NCI-H510A (cell line): Measurements from ENCODE around the gene CRYGB.
"Not testable (repeated sequence)": the region's sequence is repeated elsewhere in the genome, so short reads cannot be mapped to it uniquely, and the experiment has no call there.

Experiments
- DNase-seq: peaks from one replicate; lab custom pipeline; 2025; lab: John Stamatoyannopoulos, UW

The CRYGB gene

DNA sequence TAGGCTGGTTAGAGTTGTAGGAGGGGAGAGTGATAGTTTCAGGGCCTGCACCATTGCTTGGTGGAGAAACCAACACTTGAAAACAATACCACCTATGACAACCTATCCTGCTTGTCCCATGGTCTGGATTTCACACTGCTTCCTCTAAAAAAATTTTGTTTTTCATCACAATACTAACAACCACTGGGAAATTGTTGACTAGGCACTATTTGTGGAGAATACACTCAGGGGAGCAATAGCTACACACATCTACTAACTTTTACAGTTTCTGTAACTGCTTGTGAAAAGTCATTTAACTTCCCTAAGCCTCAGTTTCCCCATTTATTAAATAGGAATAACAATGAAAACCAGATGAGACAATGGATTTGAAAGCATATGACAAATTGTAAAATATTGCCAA, 4.1 kb upstream of the CRYGB start:
- DNase-seq, result no peak

GRCh38 chr2:208148803-208149202, 2.8 kb upstream of the CRYGB start:
- no peak for DNase-seq

DNA sequence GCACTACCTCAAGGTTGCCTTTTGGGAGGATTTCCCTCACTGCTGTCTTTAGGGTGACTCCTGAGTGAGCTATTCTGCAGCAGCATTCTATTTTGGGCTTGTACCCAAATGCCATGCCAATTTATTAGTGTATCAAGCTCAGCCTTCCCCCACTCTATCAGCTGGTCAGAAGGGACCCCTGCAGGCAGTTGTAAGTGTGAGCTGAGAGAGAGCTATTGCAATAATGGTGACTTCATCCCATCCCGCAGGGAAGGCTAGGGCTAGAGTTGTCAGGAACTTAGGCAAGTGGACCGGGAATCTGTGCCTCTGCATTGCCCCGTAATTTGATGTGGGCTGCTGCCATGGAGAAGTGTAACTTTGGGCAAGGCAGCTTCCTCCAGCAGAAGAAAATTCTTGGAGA, 1.8 kb upstream of the CRYGB start:
- DNase-seq, result no peak

DNA sequence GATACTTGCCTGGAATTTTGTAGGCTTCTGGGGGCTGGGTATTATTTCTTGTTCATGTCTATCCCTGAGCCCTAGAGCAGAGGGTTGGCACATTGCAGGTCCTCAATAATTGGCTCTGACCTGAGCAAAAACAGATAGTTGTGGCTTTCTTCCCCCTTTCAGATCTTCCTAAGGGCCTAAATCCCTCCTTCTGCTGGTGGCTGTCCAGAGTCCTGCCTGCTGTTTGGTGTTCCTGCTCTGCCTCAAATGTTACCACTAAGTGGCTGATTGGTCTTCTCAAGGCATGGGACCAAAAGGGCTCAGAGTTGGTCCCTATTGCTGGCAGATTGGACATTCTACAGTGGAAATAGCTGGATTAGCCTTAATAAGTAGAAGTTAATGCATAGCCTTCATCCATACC, 1.1 kb upstream of the CRYGB start:
- no peak for DNase-seq

DNA sequence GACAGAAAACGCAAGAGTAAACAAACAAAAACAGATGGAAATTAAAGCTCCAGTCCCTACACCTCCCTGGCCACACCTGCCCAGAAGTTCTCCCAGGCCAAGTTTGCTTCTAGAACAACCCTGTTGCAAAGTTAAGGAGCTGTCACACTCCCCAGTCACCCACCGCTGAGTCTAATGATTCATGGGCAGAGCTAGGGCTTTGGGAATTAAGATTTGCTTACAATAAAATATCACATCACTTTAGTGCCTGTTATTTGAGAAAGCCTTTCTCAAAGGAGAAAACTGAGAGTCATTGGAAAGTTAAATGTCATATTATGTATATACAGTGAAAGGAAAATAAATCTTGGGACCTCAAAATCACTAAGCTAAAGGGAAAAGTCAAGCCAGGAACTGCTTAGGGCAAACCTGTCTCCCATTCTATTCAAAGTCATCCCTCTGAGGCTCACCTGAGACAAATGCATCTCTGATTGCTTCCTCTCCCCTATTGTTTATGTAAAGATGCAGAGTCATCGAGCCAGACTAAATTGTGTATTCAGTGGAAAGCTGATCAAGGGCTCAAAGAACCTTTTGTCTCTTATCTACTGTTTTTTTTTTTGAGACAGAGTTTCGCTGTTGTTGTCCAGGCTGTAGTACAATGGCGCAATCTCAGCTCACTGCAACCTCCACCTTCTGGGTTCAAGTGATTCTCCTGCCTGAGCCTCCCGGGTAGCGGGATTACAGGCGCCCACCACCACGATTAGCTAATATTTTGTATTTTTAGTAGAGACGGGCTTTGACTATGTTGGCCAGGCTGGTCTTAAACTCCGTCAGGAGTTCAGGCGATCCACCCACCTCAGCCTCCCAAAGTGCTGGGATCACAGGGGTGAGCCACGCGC, 2.8 kb downstream of the CRYGB start:
- DNase-seq, result no peak

DNA sequence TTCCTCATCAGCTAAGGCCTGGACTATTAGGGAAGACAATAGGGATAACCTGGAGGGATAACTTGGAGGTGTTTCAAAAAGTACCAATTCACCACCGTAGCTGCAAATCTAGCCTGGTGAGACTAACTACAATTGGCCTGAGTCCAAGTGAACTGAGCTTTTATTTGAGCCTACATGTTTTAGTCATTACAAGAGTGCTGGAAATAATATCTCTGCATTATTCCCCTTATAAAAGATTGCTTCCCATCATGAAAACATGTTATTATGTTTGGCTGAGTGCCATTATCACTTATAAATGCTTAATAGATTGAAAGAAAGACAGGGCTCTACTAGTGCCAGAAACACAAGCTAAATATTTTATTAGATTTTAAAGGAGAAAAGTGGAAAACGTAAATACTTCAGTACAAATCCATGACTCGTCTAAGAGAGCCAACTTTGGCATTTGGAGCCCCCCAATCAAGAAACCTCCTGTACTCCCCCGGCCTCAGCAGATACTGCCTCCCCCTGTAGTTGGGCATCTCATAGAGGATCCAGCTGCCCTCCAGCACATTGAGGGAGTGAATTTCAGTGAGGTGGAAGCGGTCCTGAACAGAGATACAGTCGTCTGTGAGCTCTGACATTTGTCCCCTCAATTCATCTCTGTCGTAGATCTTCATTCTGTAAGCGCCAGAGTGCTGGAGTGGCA, 3.6 kb downstream of the CRYGB start:
- DNase-seq, result no peak

GRCh38 chr2:208139447-208139846, 6.5 kb downstream of the CRYGB start:
- DNase-seq, result no peak

DNA sequence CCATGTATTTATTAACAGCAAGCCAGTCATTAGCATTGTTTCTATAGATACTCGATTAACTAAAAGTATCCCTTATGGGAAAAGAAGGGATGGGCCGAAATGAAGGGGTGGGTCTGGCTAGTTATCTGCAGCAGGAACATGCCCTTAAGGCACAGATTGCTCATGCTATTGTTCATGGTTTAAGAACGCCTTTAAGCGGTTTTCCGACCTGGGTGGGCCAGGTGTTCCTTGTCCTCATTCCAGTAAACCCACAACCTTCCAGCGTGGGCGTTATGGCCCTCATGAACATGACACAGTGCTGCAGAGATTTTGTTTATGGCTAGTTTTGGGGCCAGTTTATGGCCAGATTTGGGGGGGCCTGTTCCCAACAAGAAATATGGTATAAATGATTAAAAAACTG, 7.6 kb downstream of the CRYGB start:
- not testable (repeated sequence) for DNase-seq

DNA sequence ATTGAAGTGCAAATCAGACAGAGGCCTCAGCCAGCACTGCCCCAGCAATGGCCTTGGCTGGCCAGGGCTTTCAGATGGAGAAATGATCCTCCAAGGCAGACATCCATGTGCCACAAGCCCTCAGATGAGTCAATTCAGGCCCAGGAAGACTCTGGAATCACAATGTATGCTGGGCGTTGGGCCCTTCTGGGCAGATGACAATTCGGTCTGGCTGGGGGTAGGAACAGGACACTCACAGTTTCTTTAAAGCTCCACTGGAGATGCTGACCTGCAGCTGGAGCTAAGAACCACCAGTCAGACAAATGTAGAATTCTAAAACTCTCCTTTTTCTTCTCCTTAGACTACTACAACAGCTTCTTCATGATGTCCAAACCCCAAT, 9.3 kb downstream of the CRYGB start:
- no peak for DNase-seq

- DNase-seq, result no peak
Observed at GRCh38 chr2:208135794-208136715, 9.9 kb downstream of the CRYGB start.

DNA sequence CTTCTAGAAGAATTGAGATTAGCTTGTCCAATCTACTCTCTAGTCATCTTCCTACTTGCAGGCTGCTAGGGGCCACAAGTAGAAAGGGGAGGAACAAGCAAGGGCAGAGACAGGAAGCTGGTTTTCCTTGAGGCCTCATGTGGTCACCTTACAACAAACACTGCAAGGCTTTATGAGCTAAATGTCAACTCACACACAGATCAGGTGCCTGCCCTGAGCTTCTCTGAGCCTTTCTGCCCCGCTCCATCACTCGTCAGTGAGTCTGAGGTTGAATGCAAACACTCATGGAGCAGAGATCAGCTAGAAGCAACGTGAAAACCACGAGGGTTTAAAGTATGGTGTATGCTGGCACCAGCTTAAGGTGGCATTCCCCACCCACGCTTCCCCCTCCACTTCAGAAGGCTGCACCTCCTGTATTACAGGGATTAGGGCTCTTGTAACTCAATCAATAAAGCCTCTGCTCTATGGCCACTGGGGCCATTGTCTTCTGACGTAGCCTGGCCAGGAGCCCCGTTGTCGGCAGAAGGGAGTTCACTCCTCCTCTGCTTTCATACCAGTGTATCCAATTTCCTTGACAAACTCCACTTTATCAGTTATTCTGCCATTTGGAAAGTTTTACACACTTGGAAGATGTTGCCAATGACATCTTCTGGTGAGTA, 10.9 kb downstream of the CRYGB start:
- DNase-seq, result no peak

- DNase-seq, result no peak
Observed at GRCh38 chr2:208130712-208131110, 15.2 kb downstream of the CRYGB start.

DNA sequence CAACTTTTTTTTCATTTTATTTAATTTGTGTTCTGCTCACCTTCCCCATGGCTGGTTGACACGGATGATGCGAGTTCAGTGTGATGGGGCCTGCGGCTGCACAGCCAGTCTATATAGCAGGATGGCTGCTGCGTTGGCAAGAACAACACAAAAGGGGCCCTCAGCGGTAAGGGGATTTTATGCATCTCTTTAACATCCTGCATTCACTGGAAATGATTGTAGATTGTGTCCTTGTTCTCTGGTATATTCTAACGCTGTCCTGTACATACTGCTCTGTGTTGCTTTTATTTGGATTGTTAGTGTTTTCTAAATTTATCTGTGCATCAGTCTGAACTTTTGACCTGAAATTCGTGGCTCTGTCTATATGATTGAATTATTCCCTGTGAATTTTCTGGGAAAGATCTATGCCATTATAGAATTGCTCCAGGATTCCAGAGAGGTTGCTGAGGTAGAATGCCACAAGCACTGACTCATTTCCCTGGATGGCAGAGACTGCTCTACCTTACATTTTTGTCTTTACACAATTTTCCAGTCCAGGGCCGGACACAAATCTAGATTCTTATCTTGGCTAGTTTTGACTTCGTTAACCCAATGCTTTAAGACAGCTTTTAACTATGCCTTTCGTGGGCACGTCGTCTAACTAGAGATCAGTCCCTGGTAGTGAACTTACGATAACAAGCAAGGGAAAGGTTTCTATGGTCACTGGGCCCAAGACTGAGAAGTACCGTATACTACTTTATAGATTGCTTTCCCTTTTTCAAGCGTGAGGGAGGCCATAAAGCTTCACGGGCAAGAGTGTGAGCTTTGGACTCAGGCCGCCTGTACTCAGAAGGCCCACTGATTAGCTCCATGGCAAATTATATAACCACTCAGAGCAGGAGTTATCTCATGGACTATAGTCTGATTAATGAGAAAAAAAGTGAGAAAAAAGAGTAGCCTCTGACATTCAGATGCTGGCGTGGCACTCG, 15.9 kb downstream of the CRYGB start, which contains the start of gene CRYGC:
Gene CRYGC, minus strand, starts transcription at position 85 of the 968 bp plus-strand sequence. Its CDS starts 36 bp downstream, at position 49.
- no peak for DNase-seq

GRCh38 chr2:208128136-208128535, 17.8 kb downstream of the CRYGB start:
- DNase-seq, result no peak

DNA sequence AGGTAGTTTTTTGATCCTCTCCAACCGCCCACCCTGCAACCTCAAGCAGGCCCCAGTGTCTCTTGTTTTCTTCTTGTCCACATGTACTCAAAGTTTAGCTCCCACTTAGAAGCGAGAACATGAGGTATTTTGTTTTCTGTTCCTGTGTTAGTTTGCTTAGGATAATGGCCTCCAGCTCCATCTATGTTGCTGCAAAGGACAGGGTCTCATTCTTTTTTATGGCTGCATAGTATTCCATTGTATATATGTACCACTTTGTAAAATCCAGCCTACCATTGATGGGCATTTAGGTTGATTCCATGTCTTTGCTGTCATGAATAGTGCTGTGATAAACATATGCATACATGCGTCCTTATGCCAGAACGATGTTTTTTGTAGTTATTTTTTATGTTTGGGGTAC, 18.9 kb downstream of the CRYGB start:
- DNase-seq, result no peak

DNA sequence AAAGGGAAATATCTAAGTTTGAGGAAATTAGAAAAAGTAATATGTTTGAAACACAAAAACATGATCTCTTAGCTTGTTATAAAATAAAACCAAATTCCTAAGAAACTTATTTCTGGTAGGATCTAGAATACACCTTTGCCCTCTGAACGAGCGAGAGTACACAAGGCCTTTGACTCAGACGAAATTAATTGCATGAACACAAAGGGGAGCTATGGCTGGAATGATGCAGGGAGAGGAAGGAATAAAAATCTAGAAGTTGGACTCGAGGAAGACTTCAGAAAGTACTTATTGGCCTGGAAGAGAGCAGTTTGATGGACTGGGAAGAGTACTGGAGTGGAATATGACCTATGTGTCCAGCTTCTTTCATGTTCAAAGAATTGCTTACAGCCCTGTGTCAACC, 20.7 kb downstream of the CRYGB start:
- no peak for DNase-seq

DNA sequence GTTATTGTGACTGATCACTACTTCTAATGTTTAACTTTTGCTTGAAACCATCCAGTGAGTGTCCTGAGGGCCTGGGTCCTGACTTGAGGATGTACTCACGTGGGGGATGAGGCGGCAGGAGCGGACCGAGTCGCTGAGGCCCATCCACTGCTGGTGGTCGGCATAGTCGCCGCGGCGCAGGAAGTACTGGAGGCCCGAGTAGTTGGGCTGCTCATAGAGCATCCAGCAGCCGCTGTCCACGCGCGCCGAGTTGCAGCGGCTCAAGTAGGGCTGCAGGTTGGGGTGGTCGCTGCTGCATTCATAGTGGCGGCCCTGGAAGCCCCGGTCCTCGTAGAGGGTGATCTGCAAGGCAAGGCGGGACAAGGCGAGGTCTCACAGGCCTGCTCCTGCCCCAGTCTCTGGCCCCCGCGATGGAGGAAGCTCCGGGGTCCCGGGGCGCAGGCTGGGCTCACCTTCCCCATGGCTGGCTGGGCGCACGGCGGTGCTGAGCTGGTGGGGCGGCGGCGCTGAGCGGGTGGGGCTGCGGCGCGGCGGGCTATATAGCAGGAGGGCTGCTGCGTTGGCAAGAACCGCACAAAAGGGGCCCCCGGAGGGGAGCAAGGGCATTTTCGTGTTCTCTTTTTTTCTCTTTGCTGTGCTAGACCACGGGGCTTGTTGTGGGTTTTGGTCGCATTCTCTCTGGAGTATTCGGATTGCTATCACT, 21.8 kb downstream of the CRYGB start, which contains the start of gene CRYGD:
Gene CRYGD, minus strand, starts transcription at position 512 of the 703 bp plus-strand sequence. Its CDS starts 51 bp downstream, at position 461.
- not testable (repeated sequence) for DNase-seq

DNA sequence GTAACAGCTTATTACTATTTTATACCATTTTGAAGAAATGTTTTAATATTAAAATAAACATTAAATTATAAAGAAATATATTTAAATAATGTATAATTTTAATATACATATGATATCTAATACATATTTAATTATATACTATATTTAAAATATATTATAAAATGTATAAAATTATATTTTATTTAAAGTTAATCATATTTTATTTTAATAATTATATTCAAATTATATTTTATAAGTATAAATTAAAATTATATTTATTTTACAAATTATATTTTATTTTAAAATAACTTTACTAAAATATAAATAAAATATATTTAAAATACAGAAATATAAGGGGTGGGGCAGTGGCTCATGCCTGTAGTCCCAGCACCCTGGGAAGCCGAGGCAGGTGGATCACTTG, 23.7 kb downstream of the CRYGB start:
- DNase-seq, result no peak

DNA sequence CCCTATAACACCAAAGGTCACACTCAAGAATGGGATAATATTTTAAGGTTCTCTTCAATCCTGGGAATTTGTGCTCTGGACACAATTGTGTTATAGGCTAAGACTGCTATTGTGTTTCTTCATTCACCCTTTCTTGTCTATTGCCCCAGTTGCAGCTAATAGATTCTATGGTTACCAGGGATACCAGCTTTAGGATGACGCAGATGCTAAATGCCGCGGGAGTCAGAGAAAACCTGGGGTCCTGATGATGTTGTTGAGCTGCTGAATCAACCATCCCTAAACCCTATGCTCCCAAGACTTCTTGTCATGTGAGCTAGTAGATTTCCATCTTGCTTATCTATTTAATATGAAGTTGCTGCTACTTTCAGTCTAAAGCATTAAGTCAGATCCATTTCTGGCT, 27.0 kb downstream of the CRYGB start:
- DNase-seq, result no peak

- DNase-seq, result not testable (repeated sequence)
Observed at GRCh38 chr2:208117390-208117789, 28.6 kb downstream of the CRYGB start.
